Measurements from ENCODE around the gene GALNT9.
"Not testable (repeated sequence)": the region's sequence is repeated elsewhere in the genome, so short reads cannot be mapped to it uniquely, and the experiment has no call there.

The GALNT9 gene

GRCh38 chr12:132267873-132268272, 61.5 kb downstream of the GALNT9 start:
- DNase-seq (ENCODE audit: low read depth, low spot score): no peak
- in situ Hi-C loops (cut with HindIII; ENCODE audit: low sequenced_read_pairs): no loop called here
- TF ChIP-seq, protein P1, sequence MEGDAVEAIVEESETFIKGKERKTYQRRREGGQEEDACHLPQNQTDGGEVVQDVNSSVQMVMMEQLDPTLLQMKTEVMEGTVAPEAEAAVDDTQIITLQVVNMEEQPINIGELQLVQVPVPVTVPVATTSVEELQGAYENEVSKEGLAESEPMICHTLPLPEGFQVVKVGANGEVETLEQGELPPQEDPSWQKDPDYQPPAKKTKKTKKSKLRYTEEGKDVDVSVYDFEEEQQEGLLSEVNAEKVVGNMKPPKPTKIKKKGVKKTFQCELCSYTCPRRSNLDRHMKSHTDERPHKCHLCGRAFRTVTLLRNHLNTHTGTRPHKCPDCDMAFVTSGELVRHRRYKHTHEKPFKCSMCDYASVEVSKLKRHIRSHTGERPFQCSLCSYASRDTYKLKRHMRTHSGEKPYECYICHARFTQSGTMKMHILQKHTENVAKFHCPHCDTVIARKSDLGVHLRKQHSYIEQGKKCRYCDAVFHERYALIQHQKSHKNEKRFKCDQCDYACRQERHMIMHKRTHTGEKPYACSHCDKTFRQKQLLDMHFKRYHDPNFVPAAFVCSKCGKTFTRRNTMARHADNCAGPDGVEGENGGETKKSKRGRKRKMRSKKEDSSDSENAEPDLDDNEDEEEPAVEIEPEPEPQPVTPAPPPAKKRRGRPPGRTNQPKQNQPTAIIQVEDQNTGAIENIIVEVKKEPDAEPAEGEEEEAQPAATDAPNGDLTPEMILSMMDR (IDR thresholded peaks at IDR 0.05; ENCODE audit: low read depth, low read length): no peak
- H3K4me3 ChIP-seq (ENCODE audit: low read depth, low read length): no peak overlapping the region

DNA sequence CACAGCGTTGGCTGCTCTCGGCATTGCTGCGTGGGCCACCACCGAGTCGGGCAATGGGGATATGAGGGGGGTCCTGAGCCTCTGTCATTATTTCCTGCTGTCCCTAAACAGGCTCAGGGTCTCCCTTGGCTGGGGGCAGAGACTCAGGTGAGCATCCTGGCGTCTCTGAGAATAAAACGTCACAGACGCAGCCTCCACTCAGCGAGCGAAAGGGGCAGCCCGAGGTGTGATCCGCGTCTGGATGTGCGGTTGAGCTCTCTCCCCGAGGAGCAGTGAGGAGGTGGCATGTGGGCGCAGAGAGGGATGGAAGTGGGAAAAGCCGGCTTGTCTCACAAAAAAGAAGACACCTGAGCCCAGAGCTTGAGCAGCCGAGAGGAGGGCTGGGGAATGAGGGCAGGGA, 62.6 kb downstream of the GALNT9 start:
- TF ChIP-seq, protein P1 (IDR thresholded peaks at IDR 0.05; ENCODE audit: low read depth, low read length): no peak
- no peak for DNase-seq (ENCODE audit: low read depth, low spot score)
- in situ Hi-C loops (cut with HindIII; ENCODE audit: low sequenced_read_pairs): no loop called here
- no peak overlapping the region for H3K4me3 ChIP-seq (ENCODE audit: low read depth, low read length)

GRCh38 chr12:132266370-132266769, 63.0 kb downstream of the GALNT9 start:
- TF ChIP-seq, protein P1 (IDR thresholded peaks at IDR 0.05; ENCODE audit: low read depth, low read length): no peak
- DNase-seq (ENCODE audit: low read depth, low spot score): no peak
- H3K4me3 ChIP-seq (ENCODE audit: low read depth, low read length): no peak overlapping the region
- in situ Hi-C loops (cut with HindIII; ENCODE audit: low sequenced_read_pairs): no loop called here

DNA sequence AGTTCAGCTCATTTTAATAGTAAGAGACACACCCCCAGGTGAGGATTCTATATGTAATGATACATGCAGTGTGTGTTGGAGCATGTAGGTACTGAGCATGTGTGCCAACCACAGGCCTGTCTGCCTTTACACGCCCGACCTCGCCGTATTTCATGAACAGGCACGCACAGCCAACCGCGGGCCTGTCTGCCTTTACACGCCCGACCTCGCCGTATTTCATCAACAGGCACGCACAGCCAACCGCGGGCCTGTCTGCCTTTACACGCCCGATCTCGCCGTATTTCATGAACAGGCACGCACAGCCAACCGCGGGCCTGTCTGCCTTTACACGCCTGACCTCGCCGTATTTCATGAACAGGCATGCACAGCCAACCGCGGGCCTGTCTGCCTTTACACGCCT, 63.6 kb downstream of the GALNT9 start:
- in situ Hi-C loops (cut with HindIII; ENCODE audit: low sequenced_read_pairs); H3K4me3 ChIP-seq (ENCODE audit: low read depth, low read length); DNase-seq (ENCODE audit: low read depth, low spot score): not testable (repeated sequence)

- no peak for DNase-seq (ENCODE audit: low read depth, low spot score)
- no peak overlapping the region for H3K4me3 ChIP-seq (ENCODE audit: low read depth, low read length)
- TF ChIP-seq, protein P1 (IDR thresholded peaks at IDR 0.05; ENCODE audit: low read depth, low read length): no peak
- in situ Hi-C loops (cut with HindIII; ENCODE audit: low sequenced_read_pairs): no loop called here
Measured at GRCh38 chr12:132265056-132265800, 64.2 kb downstream of the GALNT9 start.

- H3K4me3 ChIP-seq (ENCODE audit: low read depth, low read length): no peak overlapping the region
- DNase-seq (ENCODE audit: low read depth, low spot score): no peak
- TF ChIP-seq, protein P1 (IDR thresholded peaks at IDR 0.05; ENCODE audit: low read depth, low read length): no peak
- in situ Hi-C loops (cut with HindIII; ENCODE audit: low sequenced_read_pairs): no loop called here
Measured at GRCh38 chr12:132264086-132265010, 65.0 kb downstream of the GALNT9 start.
